Measurements from ENCODE around the gene NAALADL1.

The NAALADL1 gene

DNA sequence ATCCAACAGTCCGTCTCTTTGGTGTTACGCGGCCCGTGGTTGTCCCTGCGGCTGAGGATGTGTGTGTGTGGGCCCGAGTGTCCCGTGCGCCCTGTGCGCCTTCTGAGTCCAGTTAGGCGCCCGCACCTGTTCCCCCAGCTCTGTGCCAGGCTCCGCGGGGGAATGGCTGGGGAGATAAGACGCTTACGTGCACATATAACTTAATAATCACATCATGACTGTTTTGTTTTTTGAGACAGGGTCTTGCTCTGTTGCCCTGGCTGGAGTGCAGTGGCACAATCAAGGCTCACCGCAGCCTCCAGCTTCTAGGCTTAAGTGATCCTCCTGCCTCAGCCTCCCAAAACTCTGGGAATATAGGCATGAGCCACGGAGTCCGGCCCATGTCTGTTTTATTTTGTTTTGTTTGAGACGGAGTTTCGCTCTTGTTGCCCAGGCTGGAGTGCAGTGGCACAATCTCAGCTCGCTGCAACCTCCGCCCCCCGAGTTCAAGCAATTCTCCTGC is 43.6 kb downstream of the NAALADL1 start:
- peak; percentile 33; the same call in 2 of the 3 replicates for ATAC-seq
- no peak for TF ChIP-seq ISL1 (CRISPR knock-in tag; IDR thresholded peaks at IDR 0.05)
- no peak for TF ChIP-seq SNAI2 (CRISPR knock-in tag; IDR thresholded peaks at IDR 0.05)
- no peak for TF ChIP-seq CSDC2 (CRISPR knock-in tag; IDR thresholded peaks at IDR 0.05)
- 0 out of 2 replicates have a peak, but pooled peaks have one; percentile 20 for TF ChIP-seq TCF4 (CRISPR knock-in tag; IDR thresholded peaks at IDR 0.05; ENCODE audit: borderline replicate concordance)

DNA sequence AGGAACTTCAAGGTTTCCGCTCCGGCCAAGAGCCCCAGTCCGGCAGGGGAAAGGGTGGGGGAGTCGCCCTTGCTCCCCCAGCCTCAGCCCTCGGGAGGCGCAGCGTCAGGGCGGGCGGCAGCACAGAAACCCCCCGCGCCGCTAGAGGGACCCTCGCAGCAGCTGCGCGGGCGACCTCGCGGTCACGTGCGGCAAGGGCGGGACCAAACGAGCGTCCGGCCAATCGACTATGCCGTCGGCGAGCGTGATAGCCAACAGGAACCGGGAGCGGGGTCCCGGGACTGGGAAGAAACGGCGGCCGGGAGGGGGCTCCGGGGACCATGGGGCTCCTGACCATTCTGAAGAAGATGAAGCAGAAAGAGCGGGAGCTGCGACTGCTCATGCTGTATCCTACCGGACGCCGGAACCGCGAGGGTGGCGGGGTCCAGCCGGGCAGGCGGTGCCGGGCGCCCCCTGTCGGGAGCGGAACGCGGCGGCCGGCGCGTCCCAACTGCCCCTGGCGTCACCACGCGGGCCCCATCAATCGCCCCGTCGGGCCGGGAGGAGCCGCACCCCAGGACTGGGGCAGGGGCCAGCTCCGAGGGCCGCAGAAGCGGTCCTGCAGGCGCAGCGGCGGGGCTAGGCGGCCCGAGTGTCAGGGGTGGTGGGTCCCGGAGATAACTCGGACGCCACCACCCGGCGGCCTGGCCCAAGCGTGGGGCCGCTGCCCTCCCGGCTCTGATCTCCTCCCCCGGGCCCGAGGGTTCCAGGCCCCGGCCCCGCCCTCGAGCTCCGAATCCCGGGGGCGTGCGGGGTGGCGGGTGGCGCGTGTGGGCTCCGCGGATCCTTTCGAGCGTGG is 44.2 kb downstream of the NAALADL1 start, which contains the start of gene ARL2:
Gene ARL2, plus strand, starts transcription at position 273 of the 838 bp plus-strand sequence. Its CDS starts 48 bp downstream, at position 321.
- ATAC-seq = peak; percentile 92
- TF ChIP-seq, protein P1, sequence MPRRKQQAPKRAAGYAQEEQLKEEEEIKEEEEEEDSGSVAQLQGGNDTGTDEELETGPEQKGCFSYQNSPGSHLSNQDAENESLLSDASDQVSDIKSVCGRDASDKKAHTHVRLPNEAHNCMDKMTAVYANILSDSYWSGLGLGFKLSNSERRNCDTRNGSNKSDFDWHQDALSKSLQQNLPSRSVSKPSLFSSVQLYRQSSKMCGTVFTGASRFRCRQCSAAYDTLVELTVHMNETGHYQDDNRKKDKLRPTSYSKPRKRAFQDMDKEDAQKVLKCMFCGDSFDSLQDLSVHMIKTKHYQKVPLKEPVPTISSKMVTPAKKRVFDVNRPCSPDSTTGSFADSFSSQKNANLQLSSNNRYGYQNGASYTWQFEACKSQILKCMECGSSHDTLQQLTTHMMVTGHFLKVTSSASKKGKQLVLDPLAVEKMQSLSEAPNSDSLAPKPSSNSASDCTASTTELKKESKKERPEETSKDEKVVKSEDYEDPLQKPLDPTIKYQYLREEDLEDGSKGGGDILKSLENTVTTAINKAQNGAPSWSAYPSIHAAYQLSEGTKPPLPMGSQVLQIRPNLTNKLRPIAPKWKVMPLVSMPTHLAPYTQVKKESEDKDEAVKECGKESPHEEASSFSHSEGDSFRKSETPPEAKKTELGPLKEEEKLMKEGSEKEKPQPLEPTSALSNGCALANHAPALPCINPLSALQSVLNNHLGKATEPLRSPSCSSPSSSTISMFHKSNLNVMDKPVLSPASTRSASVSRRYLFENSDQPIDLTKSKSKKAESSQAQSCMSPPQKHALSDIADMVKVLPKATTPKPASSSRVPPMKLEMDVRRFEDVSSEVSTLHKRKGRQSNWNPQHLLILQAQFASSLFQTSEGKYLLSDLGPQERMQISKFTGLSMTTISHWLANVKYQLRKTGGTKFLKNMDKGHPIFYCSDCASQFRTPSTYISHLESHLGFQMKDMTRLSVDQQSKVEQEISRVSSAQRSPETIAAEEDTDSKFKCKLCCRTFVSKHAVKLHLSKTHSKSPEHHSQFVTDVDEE (CRISPR knock-in tag; IDR thresholded peaks at IDR 0.05) = no peak
- TF ChIP-seq ISL1 (CRISPR knock-in tag; IDR thresholded peaks at IDR 0.05) = no peak
- no peak for TF ChIP-seq RARB (CRISPR knock-in tag; IDR thresholded peaks at IDR 0.05)
- TF ChIP-seq CSDC2 (CRISPR knock-in tag; IDR thresholded peaks at IDR 0.05) = 0 out of 2 replicates have a peak, but pooled peaks have one; percentile 27
- TF ChIP-seq, protein P2, sequence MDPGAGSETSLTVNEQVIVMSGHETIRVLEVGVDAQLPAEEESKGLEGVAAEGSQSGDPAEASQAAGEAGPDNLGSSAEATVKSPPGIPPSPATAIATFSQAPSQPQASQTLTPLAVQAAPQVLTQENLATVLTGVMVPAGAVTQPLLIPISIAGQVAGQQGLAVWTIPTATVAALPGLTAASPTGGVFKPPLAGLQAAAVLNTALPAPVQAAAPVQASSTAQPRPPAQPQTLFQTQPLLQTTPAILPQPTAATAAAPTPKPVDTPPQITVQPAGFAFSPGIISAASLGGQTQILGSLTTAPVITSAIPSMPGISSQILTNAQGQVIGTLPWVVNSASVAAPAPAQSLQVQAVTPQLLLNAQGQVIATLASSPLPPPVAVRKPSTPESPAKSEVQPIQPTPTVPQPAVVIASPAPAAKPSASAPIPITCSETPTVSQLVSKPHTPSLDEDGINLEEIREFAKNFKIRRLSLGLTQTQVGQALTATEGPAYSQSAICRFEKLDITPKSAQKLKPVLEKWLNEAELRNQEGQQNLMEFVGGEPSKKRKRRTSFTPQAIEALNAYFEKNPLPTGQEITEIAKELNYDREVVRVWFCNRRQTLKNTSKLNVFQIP (CRISPR knock-in tag; IDR thresholded peaks at IDR 0.05; ENCODE audit: borderline replicate concordance, low read depth) = no peak
- TF ChIP-seq, protein P3, sequence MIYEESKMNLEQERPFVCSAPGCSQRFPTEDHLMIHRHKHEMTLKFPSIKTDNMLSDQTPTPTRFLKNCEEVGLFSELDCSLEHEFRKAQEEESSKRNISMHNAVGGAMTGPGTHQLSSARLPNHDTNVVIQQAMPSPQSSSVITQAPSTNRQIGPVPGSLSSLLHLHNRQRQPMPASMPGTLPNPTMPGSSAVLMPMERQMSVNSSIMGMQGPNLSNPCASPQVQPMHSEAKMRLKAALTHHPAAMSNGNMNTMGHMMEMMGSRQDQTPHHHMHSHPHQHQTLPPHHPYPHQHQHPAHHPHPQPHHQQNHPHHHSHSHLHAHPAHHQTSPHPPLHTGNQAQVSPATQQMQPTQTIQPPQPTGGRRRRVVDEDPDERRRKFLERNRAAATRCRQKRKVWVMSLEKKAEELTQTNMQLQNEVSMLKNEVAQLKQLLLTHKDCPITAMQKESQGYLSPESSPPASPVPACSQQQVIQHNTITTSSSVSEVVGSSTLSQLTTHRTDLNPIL (CRISPR knock-in tag; IDR thresholded peaks at IDR 0.05; ENCODE audit: low read depth) = no peak
- no peak for TF ChIP-seq ZNF565 (CRISPR knock-in tag; conservative IDR thresholded peaks at IDR 0.05; ENCODE audit: low read depth)
- no peak for TF ChIP-seq TOX (CRISPR knock-in tag; IDR thresholded peaks at IDR 0.05; ENCODE audit: borderline replicate concordance)
- 0 out of 2 replicates have a peak, but pooled peaks have one; percentile 5 for TF ChIP-seq ZFP3 (CRISPR knock-in tag; IDR thresholded peaks at IDR 0.05)
- TF ChIP-seq SNAI2 (CRISPR knock-in tag; IDR thresholded peaks at IDR 0.05) = no peak

DNA sequence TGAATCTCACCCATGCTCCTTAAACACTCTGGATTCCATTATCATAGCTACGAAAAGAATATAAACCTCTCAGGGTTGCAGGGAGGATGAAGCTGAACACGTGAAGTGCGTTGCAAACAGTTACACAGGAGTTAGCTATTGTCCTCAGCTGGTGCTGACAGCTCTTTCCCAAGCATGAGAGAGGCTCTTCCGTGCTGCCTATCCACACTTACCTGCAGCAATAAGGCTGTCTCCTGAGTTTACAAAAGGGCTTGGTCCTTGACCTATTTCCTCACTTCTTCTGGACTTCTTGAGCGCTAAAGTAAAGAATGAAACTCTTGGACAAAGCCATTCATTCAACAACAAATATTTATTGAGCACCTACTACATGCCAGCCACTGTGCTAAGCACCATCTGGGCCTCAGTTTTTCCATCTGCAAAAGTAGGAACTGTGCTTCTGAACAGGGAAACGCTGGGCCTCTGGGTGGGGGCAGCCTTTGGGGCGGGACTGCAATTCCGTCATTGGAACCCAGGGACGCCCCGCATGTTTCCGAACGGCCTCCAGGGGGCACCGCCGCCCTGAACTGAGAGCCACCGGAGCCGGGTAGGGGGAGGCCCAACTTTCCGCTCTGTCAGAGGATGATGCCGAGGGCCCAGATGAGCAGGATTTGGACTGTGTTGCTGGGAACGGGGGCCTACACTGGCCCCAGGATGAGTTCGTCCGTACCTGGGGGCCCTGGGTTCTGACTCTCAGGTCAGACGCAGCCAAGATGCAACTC is 45.0 kb downstream of the NAALADL1 start:
- peak; percentile 91 for ATAC-seq
- TF ChIP-seq PPARA (CRISPR knock-in tag; IDR thresholded peaks at IDR 0.05; ENCODE audit: borderline replicate concordance) (no peak), ZNF8 (CRISPR knock-in tag; IDR thresholded peaks at IDR 0.05) (no peak), CSDC2 (CRISPR knock-in tag; IDR thresholded peaks at IDR 0.05) (no peak), ESRRG (CRISPR knock-in tag; IDR thresholded peaks at IDR 0.05) (no peak), ISL1 (CRISPR knock-in tag; IDR thresholded peaks at IDR 0.05) (no peak), ZC3H10 (CRISPR knock-in tag; IDR thresholded peaks at IDR 0.05) (no peak), TCF4 (CRISPR knock-in tag; IDR thresholded peaks at IDR 0.05; ENCODE audit: borderline replicate concordance) (no peak), ZNF70 (CRISPR knock-in tag; IDR thresholded peaks at IDR 0.05) (no peak), ARNTL (CRISPR knock-in tag; IDR thresholded peaks at IDR 0.05; ENCODE audit: borderline replicate concordance, low read depth) (no peak), TOX (CRISPR knock-in tag; IDR thresholded peaks at IDR 0.05; ENCODE audit: borderline replicate concordance) (no peak)
- TF ChIP-seq, protein P3 (CRISPR knock-in tag; IDR thresholded peaks at IDR 0.05; ENCODE audit: low read depth) = no peak
- TF ChIP-seq, protein P1 (CRISPR knock-in tag; IDR thresholded peaks at IDR 0.05) = no peak
- TF ChIP-seq, protein P4, sequence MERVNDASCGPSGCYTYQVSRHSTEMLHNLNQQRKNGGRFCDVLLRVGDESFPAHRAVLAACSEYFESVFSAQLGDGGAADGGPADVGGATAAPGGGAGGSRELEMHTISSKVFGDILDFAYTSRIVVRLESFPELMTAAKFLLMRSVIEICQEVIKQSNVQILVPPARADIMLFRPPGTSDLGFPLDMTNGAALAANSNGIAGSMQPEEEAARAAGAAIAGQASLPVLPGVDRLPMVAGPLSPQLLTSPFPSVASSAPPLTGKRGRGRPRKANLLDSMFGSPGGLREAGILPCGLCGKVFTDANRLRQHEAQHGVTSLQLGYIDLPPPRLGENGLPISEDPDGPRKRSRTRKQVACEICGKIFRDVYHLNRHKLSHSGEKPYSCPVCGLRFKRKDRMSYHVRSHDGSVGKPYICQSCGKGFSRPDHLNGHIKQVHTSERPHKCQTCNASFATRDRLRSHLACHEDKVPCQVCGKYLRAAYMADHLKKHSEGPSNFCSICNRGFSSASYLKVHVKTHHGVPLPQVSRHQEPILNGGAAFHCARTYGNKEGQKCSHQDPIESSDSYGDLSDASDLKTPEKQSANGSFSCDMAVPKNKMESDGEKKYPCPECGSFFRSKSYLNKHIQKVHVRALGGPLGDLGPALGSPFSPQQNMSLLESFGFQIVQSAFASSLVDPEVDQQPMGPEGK (CRISPR knock-in tag; IDR thresholded peaks at IDR 0.05; ENCODE audit: borderline replicate concordance) = no peak
- TF ChIP-seq, protein P2 (CRISPR knock-in tag; IDR thresholded peaks at IDR 0.05; ENCODE audit: borderline replicate concordance, low read depth) = no peak
